NCI-H345 treated with DMSO at 0.1 percent for 48 hours (cell line): Measurements from ENCODE around the gene TIAM1.
A peak's percentile ranks its signal among the peaks of the same experiment; 100 is the strongest.

ENCODE experiments used
- DNase-seq: peaks from one replicate; lab custom pipeline; 2025; ENCODE audit not compliant: unreplicated experiment; lab: John Stamatoyannopoulos, UW

The TIAM1 gene

DNA sequence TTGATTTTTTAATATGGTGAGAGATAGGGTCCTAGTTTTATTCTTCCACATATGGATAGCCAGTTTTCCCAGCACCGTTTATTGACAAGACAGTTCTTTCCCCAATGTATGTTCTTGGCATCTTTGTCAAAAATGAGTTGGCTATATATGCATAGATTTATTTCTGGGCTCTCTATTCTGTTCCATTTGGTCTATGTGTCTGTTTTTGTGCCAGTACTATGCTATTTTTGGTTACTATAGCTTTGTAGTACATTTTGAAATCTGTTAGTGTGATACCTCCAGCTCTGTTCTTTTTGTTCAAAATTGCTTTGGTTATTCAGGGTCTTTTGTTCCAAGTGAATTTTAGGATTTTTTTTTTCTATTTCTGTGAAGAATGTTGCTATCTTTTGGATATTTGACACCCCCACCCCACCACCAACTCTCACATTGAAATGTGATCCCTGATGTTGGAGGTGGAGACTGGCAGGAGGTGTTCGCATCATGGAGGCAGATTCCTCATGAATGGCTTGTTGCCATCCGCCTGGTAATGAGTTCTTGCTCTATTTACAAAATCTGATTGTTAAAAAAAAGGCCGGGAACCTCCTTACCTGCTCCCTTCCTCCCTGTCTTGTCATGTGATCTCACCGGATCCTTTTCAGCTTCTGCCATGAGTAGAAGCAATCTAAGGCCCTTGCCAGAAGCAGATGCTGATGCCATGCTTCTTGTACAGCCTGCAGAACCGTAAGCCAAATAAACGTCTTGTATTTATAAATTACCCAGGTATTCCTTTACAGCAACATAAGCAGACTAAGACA lies 251.0 kb downstream of the TIAM1 start:
- no peak for DNase-seq

DNA sequence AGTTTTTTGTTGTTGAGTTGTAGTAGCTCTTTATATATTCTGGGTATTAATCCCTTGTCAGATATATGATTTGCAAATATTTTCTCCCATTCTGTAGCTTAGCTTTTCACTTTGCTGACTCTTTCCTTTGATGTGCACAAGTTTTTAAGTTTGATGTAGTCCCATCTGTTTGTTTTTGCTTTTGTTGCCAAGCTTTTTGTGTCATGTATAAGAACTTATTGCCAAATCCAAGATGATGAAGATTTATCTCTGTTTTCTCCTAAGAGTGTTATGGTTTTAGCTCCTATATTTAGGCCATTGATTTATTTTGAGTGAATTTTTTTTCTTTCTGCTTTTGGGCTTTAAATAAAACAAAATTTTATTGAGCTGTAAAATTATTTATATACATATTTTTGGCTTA lies 253.7 kb downstream of the TIAM1 start:
- DNase-seq, result no peak

DNA sequence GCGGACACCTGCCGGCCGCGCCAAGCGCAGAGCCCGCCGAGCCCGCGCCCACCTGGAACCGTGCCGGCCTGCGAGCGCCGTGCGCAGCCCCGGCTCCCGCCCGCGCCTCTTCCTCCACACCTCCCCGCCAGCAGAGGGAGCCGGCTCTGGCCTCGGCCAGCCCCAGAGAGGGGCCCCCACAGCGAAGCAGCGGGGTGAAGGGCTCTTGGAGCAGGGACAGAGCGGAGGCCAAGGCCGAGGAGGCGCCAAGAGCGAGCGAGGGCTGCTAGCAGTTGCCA lies 255.6 kb downstream of the TIAM1 start:
- DNase-seq, result no peak

DNA sequence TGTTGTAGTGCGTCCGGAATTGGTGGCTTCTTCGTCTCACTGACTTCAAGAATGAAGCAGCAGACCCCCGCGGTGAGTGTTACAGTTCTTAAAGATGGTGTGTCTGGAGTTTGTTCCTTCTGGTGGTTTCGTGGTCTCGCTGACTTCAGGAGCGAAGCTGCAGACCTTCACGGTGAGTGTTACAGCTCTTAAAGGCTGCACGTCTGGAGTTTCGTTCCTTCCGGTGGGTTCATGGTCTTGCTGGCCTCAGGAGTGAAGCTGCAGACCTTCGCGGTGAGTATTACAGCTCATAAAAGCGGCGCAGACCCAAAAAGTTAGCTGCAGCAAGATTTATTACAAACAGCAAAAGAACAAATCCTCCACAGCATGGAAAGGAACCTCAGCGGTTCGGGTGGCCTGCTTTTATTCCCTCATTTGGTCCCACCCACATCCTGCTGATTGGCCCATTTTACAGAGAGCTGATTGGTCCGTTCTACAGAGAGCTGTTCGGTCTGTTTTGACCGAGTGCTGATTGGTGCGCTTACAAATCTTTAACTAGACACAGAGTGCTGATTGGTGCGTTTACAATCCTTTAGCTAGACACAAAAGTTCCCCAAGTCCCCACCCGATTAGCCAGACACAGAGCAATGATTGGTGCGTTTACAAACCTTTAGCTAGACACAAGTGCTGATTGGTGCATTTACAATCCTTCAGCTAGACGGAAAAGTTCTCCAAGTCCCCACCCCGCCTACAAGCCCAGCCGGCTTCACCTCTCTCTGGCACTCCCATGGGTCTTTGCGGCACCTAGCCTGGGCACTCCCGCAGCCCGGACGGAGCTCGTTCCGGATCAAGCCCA lies 256.2 kb downstream of the TIAM1 start:
- peak; percentile 8 for DNase-seq

DNA sequence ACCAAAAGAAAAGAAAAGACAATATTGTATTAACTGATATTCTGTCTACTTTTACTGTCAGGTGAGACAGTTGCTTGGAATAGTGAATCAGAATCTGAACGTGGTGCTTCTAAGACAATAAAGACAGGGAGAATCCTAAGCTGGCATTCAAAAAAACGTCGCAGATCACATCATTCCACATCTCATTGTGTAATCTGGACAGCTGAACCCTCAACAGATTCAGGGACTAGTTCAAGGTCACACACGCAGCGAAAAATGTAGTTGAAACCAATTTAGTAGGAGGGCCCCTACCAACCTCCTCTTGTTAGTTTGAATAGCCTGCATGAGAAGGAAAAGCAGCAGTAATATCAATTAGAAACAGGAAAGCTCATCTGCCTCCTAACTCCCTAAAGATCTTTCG lies 259.4 kb downstream of the TIAM1 start:
- no peak for DNase-seq

DNA sequence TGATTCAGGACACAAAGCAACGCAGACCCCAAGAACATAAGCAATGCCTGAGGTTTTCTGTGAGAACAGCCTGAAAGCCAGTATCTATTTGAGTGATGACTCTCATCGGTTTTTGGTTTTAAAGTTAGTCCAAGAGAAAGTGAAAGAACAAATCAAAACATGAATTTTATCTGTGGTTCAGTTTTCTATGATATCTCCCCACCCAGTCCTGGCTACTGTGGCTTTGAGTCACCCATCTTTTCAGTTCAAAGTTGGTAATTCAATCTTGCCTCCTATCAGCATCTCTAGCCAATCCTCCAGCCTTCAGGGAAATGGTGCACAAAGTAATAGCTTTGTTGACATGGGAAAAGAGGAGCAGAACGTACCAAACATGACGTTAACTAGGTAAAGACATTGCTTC lies 265.3 kb downstream of the TIAM1 start:
- DNase-seq, result no peak

DNA sequence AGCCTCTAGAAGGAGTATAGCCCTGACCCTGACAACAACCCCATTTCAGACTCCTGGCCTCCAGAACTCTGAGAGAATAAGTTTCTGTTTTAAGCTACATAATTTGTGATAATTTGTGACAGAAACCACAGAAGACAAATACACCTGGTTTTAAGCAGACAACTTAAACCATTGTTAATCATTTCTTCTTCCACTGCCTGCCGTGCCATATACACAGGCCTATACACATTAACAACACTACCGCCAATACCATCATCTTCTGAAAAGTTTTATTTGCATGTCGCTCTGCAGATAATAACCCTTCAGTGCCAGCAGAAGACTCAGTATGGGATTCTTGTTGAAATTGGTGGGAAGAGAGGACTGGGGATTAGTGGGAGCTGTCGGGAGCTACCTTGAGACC lies 265.8 kb downstream of the TIAM1 start:
- no peak for DNase-seq

DNA sequence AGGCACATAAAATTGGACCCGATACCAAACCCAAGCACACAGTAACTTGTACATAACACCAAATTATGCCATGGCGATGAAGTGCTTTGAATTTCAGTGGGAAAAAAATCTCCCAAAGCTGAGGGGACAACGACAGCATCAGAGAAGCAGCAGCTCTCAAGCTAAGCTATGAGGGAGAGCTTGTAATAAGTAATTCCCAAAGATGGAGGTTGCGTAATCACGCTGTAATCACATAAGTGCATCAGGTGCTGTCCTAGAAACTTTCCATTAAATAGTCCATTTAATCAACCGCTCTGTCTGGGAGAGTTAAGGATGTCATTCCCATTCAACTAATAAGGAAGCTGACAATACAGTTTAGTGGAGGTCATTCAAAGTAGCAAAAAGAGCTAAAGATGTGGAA lies 268.2 kb downstream of the TIAM1 start:
- no peak for DNase-seq

DNA sequence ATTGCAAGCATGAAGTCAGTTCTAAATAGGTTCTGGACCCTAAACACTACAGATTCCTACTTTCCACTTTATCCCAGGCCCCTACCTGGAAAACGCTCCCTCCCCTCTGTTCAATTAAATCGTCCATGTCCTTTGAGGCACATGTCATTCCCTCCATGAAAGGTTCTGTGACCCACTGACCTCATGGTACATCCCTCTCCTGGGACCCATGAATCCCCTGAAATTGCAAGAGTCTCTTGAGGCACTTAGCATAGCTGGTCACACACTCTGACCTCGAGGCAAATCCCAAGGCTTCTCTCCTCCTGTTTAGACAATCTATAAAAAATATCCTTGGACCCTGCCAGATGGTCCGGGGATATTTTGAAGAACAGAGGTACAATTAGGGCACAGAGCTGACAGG lies 271.5 kb downstream of the TIAM1 start:
- DNase-seq, result no peak
